Measurements from ENCODE around the gene CD55.

Gene CD55

GRCh38 chr1:207363871-207364270, 42.4 kb downstream of the CD55 start:
- DNase-seq (ENCODE audit: extremely low spot score): no peak
- POLR2A ChIA-PET: interaction anchor here (0.7 kb wide), 1 partner anchor 431 kb away, joined by 3 read pairs; no protein-coding TSS in a partner anchor
- TF ChIP-seq L3MBTL2 (conservative IDR thresholded peaks at IDR 0.05): no peak
- no peak for TF ChIP-seq ELF4 (IDR thresholded peaks at IDR 0.05)
- TF ChIP-seq FOXK2 (IDR thresholded peaks at IDR 0.05): no peak
- TF ChIP-seq LEF1 (IDR thresholded peaks at IDR 0.05; ENCODE audit: borderline replicate concordance): no peak
- no peak for TF ChIP-seq PKNOX1 (IDR thresholded peaks at IDR 0.05)
- TF ChIP-seq ARNT (IDR thresholded peaks at IDR 0.05): no peak
- no peak for TF ChIP-seq FOXA1 (IDR thresholded peaks at IDR 0.05)
- no peak for TF ChIP-seq TARDBP (IDR thresholded peaks at IDR 0.05)
- TF ChIP-seq SP1 (IDR thresholded peaks at IDR 0.05): no peak
- TF ChIP-seq BHLHE40 (IDR thresholded peaks at IDR 0.05; ENCODE audit: borderline replicate concordance): no peak
- TF ChIP-seq NFRKB (IDR thresholded peaks at IDR 0.05): no peak
- no peak for TF ChIP-seq FOXM1 (IDR thresholded peaks at IDR 0.05; ENCODE audit: borderline replicate concordance)
- TF ChIP-seq HDGF (IDR thresholded peaks at IDR 0.05; ENCODE audit: borderline replicate concordance): no peak
- TF ChIP-seq ZNF384 (IDR thresholded peaks at IDR 0.05): no peak
- TF ChIP-seq CTBP1 (IDR thresholded peaks at IDR 0.05; ENCODE audit: borderline replicate concordance): no peak
- TF ChIP-seq SUZ12 (IDR thresholded peaks at IDR 0.05): no peak
- CTCF ChIA-PET: interaction anchor here (0.6 kb wide), 1 partner anchor 18 kb away, joined by 3 read pairs; no protein-coding TSS in a partner anchor

- POLR2A ChIA-PET: interaction anchor here (0.7 kb wide), 1 partner anchor 431 kb away, joined by 3 read pairs; no protein-coding TSS in a partner anchor
- CTCF ChIA-PET: interaction anchor here (0.6 kb wide), 1 partner anchor 17 kb away, joined by 3 read pairs; no protein-coding TSS in a partner anchor
- DNase-seq (ENCODE audit: extremely low spot score): no peak
- no peak for TF ChIP-seq FOXK2 (IDR thresholded peaks at IDR 0.05)
- TF ChIP-seq SUZ12 (IDR thresholded peaks at IDR 0.05): no peak
- no peak for TF ChIP-seq L3MBTL2 (conservative IDR thresholded peaks at IDR 0.05)
- no peak for TF ChIP-seq ELF4 (IDR thresholded peaks at IDR 0.05)
- TF ChIP-seq FOXM1 (IDR thresholded peaks at IDR 0.05; ENCODE audit: borderline replicate concordance): no peak
- no peak for TF ChIP-seq LEF1 (IDR thresholded peaks at IDR 0.05; ENCODE audit: borderline replicate concordance)
- TF ChIP-seq CTBP1 (IDR thresholded peaks at IDR 0.05; ENCODE audit: borderline replicate concordance): no peak
- no peak for TF ChIP-seq SP1 (IDR thresholded peaks at IDR 0.05)
- TF ChIP-seq NFRKB (IDR thresholded peaks at IDR 0.05): no peak
- no peak for TF ChIP-seq ZNF384 (IDR thresholded peaks at IDR 0.05)
- TF ChIP-seq HDGF (IDR thresholded peaks at IDR 0.05; ENCODE audit: borderline replicate concordance): no peak
- no peak for TF ChIP-seq PKNOX1 (IDR thresholded peaks at IDR 0.05)
- TF ChIP-seq BHLHE40 (IDR thresholded peaks at IDR 0.05; ENCODE audit: borderline replicate concordance): no peak
- no peak for TF ChIP-seq TARDBP (IDR thresholded peaks at IDR 0.05)
- TF ChIP-seq FOXA1 (IDR thresholded peaks at IDR 0.05): no peak
- no peak for TF ChIP-seq ARNT (IDR thresholded peaks at IDR 0.05)
These were observed 43.1 kb downstream of the CD55 start for GRCh38 chr1:207364614-207365013.

GRCh38 chr1:207365063-207365462, 43.6 kb downstream of the CD55 start:
- no peak for TF ChIP-seq LEF1 (IDR thresholded peaks at IDR 0.05; ENCODE audit: borderline replicate concordance)
- TF ChIP-seq FOXM1 (IDR thresholded peaks at IDR 0.05; ENCODE audit: borderline replicate concordance): no peak
- no peak for TF ChIP-seq PKNOX1 (IDR thresholded peaks at IDR 0.05)
- TF ChIP-seq NFRKB (IDR thresholded peaks at IDR 0.05): no peak
- TF ChIP-seq ARNT (IDR thresholded peaks at IDR 0.05): no peak
- no peak for TF ChIP-seq L3MBTL2 (conservative IDR thresholded peaks at IDR 0.05)
- TF ChIP-seq CTBP1 (IDR thresholded peaks at IDR 0.05; ENCODE audit: borderline replicate concordance): no peak
- TF ChIP-seq ELF4 (IDR thresholded peaks at IDR 0.05): no peak
- no peak for TF ChIP-seq TARDBP (IDR thresholded peaks at IDR 0.05)
- TF ChIP-seq ZNF384 (IDR thresholded peaks at IDR 0.05): no peak
- TF ChIP-seq SUZ12 (IDR thresholded peaks at IDR 0.05): no peak
- TF ChIP-seq BHLHE40 (IDR thresholded peaks at IDR 0.05; ENCODE audit: borderline replicate concordance): no peak
- TF ChIP-seq FOXK2 (IDR thresholded peaks at IDR 0.05): no peak
- TF ChIP-seq FOXA1 (IDR thresholded peaks at IDR 0.05): no peak
- no peak for TF ChIP-seq HDGF (IDR thresholded peaks at IDR 0.05; ENCODE audit: borderline replicate concordance)
- no peak for TF ChIP-seq SP1 (IDR thresholded peaks at IDR 0.05)
- CTCF ChIA-PET: no interaction called here
- DNase-seq (ENCODE audit: extremely low spot score): no peak
- POLR2A ChIA-PET: no interaction called here

GRCh38 chr1:207366022-207366421, 44.5 kb downstream of the CD55 start:
- ChIA-PET POLR2A (no interaction called here), CTCF (no interaction called here)
- TF ChIP-seq ELF4 (IDR thresholded peaks at IDR 0.05) (no peak), L3MBTL2 (conservative IDR thresholded peaks at IDR 0.05) (no peak), ZNF384 (IDR thresholded peaks at IDR 0.05) (no peak), PKNOX1 (IDR thresholded peaks at IDR 0.05) (no peak), NFRKB (IDR thresholded peaks at IDR 0.05) (no peak), LEF1 (IDR thresholded peaks at IDR 0.05; ENCODE audit: borderline replicate concordance) (no peak), FOXA1 (IDR thresholded peaks at IDR 0.05) (no peak), SUZ12 (IDR thresholded peaks at IDR 0.05) (no peak)
- no peak for DNase-seq (ENCODE audit: extremely low spot score)

DNA sequence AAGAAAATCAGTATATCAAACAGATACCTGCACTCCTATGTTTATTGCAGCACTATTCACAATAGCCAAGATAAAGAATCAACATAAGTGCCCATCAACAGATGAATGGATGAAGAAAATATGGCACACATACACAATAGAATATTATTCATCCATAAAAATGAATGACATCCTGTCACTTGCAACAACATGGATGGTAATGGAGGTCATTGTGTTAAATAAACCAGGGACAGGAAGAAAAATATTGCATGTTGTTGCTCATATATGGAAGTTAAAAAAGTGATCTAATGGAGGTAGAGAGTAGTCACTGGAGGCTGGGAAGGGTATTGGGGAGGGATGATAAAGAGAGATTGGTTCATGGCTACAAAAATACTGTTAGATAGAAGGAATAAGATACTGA, 67.2 kb downstream of the CD55 start:
- ChIA-PET POLR2A (no interaction called here), CTCF (no interaction called here)
- no peak for TF ChIP-seq CTBP1 (IDR thresholded peaks at IDR 0.05; ENCODE audit: borderline replicate concordance)
- no peak for DNase-seq (ENCODE audit: extremely low spot score)
